ENCODE results near the gene ZFHX3. TPM values are rescaled to one million over a fixed set of nuclear protein-coding genes. Genes with fewer than 3 reads are reported as not detected.

The ZFHX3 gene
- total RNA-seq, 1 donor from 2014 or later = 14.2 TPM

DNA sequence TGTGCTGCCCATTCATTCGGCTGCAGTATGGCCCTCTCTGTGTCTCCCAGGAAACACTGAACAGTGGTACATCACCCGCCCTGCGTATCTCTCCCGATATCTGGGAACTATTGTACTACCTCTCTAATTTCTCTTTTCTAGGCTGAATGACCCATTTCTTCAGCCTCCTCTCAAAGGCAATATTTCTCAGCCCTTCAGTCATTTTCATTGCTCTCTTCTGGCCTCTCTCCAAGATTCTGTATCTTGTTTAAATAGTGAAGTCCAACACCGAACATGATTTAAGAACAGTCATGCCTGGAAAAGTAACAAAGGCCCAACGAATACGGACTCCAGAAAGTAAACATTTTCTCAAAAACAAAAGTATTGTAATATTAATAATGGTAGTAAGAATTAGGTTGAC lies 220.1 kb downstream of the ZFHX3 start:
- no peak for DNase-seq (ENCODE audit: low read depth)

GRCh38 chr16:72825912-72826621 lies 221.9 kb downstream of the ZFHX3 start:
- DNase-seq (ENCODE audit: low read depth) = no peak

DNA sequence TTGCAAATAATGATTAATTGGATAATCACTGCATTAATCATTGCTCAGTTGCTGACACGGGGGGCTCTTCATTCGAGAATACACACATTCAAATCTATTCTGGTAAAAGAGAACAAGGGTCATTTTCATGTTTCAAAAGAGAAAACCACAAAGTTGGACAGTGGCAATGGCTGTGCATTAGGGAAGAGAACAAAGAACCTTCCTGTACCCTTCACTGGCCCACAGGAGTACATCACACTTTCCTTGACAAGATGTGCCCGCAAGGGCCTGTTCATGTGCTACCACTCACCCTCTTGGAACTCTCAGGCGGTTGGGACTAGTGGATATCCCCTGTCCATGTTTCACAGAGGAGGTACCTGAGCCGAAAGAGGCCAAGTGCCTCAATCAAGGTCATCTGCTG lies 223.2 kb downstream of the ZFHX3 start:
- no peak for DNase-seq (ENCODE audit: low read depth)

- DNase-seq (ENCODE audit: low read depth) = no peak
Observed at GRCh38 chr16:72824027-72824426, 223.9 kb downstream of the ZFHX3 start.

DNA sequence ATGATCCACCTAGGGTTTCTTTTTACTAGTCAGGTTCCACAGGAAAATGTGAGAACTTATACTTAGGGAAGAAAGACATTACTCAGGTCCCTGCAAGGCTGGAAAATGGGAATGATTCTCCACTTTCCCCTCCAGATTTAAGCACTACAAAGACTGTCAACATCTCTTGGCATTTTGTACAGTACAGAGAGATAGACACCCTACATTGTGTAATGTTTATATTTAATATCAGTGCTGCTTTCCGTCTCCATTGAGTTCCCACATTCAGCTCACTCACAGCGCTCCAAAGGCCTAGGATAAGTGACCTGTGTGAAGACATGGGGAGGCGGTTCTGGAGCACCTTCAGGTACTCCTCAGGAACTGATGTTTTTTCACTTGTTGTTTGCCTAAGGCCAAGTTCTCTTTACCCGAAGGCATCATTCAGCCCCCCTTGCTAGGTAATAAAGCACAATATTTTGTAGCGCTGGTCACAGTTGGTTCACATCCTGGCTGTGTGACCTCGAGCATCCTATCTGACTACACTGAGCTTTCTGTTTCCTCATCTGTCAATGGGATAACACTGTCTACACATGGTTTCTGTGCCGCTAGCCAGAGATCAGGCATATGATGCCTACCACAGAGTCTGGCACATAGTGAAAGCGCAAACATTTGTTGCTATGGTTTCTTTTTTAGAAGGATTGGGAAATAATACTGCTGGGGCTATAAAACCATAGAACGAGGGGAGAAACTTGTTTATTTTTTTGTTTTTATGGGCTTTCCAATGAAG lies 226.6 kb downstream of the ZFHX3 start:
- DNase-seq (ENCODE audit: low read depth) = no peak

- DNase-seq (ENCODE audit: low read depth) = peak; percentile 93
Observed at GRCh38 chr16:72819345-72819744, 228.6 kb downstream of the ZFHX3 start.

DNA sequence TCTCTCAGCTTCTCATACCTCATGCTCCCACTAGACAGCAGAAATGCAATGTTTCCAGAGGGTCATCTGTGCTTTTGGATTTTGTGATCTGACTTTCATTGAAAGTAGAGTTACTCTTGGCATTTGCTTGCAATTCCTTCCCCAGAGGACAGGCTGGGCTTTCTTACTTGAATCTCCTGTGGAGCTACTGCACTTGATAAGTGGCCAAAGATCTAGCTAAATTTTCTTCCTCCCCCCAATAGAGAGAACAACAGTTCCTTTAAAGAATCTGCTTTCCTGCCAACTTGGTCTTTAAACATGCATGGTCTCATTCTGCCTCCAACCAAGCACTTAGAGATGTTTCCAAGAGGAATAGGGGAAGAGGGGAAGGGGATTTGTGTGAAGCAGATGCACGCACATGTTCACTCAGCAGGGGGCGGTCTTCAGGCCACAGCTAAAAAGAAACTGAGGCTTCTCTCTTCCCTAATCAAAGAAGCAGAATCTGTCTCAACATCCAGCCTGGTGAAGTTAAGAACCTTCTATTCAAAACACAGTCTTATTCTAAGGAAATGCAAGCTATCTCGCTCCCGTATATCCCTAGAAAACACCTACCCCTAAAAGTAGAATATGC lies 229.6 kb downstream of the ZFHX3 start:
- no peak for DNase-seq (ENCODE audit: low read depth)

GRCh38 chr16:72815348-72816318 lies 232.3 kb downstream of the ZFHX3 start:
- no peak for DNase-seq (ENCODE audit: low read depth)

- peak; percentile 71 for DNase-seq (ENCODE audit: low read depth)
Observed at GRCh38 chr16:72814226-72814625, 233.7 kb downstream of the ZFHX3 start.

DNA sequence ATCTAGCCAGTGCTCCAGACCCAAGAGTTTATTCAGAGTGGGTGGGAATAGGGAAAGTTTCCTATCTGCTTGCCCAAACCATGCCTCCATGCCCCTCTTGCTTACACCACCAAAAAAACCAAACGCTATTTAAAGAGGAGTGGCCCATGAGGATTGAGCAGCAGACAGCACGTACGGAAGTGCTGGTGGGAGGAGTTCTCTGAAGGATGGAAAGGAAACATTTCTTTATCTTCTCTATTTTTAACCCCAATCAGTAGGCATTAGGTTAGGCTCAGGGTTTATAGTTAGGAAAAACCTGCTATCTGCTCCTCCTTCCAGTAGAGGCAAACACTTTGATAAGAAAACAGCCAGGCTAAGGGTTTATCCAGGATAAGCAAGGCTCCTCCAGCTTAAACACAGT lies 235.3 kb downstream of the ZFHX3 start:
- DNase-seq (ENCODE audit: low read depth) = no peak

DNA sequence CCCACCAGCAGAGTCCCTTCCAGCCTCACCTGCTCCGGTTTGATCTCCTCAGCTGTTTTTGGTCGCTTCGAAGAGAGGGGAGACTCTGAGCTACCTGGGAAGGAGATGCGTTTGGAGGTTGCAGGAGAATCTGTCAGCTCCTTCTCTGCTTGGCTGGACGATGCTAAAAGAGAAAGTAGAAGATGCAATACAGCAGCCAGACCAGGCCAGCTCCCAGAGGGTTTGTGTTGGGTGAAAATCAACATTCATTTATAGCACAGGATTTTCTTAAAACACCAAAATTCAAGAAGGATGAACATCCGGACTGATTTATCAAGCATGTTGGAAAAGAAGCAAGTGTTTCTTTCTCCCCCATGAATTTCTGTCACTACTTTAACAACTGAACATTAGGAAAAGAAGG lies 236.1 kb downstream of the ZFHX3 start:
- DNase-seq (ENCODE audit: low read depth) = no peak

- peak; percentile 26 for DNase-seq (ENCODE audit: low read depth)
Observed at GRCh38 chr16:72811188-72811720, 236.7 kb downstream of the ZFHX3 start.

DNA sequence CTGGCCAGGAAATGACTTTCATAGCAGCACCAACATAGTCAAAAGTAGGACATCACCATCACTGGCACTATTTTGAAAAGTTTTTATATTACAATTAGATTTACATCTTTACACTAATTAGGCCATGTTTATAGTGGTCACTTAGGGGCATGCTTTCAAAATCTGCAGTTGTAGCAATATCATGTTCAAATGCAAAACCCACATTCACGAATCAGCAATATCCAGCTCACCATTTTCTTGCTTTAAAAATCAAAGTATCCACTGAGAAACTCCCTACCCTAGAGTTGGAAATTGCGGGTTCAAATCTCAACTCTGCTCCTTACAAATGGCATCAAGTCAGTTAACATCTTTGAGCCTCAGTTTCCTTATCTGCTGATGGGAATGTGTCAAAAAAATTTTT lies 237.4 kb downstream of the ZFHX3 start:
- DNase-seq (ENCODE audit: low read depth) = no peak

DNA sequence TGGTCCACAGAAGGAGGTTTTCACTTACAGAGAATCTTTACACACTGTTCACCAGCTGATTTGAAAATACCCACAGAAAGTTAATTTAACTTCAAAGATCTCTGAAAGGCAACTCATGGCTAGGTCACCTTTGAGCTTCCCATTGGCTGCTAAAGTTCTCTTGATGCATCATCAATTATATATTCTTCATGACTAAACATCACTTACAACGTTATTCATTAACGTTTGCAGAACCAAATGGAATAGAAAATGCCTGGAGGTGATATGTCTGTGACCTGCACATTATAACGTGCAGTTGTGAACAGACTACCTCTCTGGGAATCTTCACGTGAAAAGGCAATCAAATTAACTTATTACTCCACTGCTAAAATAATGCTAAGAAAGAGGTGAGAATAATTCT lies 238.5 kb downstream of the ZFHX3 start:
- peak; percentile 90 for DNase-seq (ENCODE audit: low read depth)

GRCh38 chr16:72808754-72809153 lies 239.2 kb downstream of the ZFHX3 start:
- DNase-seq (ENCODE audit: low read depth) = no peak

- DNase-seq (ENCODE audit: low read depth) = no peak
Observed at GRCh38 chr16:72807245-72807644, 240.7 kb downstream of the ZFHX3 start.

DNA sequence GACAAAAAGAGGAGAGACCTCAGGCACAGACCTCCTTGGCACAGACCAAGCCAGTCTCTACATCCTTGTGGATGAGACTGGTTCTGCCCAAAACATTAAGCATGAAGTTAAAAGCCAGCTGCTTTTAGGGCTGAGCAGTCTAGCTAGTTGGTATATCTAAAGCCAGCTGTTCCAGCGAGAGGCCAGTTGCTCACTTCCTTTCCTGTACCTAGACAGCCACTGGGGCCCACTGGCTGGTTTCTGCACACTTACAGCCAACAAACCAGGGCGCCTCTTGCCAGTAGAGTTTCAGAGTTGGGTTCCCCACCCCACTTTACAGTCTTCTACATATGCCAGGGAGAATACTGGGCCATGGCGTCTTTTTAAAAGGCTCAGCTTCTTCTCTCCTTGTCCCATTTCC lies 242.4 kb downstream of the ZFHX3 start:
- DNase-seq (ENCODE audit: low read depth) = no peak

DNA sequence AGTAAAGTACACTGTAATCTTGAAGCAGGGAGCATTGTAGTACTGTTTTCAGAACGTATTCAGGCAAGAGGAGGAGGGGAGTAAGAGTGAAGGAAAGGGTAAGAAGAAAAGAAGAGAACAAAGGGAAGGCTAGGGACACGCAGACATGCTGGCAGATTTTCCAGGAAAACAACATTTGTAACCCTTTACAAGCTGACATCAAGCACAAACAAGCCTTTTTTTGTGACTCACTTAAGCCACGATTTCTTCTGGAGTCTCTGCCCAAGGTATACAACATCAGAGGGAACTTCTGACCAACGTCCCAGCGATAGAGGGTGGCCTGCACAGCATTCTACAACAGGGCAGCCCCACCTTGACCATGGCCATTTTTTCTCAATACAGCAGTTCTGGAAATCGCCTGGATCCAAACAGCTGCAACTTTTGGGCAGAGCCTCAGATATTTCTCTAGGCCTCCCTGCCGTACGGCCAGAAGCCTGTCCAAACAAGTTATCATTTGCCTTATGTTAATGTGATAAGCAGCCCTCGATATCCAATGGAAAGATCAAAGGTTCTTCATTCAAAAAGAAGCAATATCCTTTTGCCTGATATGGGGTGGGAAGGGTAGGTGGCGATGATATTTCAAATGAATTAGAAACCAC lies 247.3 kb downstream of the ZFHX3 start:
- DNase-seq (ENCODE audit: low read depth) = no peak

DNA sequence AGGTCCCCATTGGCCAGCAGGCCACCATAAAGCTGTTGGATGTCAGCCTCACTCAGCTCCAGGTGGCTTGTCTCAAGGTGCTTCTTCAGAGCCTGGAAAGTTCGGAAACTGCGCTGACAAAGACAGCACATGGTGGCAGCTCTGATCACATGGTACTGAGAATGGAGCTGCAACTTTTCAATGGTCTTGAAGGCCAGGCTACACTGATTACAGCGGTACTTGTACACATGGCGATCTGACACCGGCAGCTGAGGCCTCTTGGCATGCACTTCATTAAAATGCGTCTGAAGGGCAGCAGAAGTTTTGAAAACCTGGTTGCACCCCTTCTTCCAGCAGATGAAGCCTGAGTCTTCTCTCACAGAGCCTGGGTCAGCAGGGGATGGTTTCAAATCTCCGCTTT lies 249.7 kb downstream of the ZFHX3 start:
- no peak for DNase-seq (ENCODE audit: low read depth)

DNA sequence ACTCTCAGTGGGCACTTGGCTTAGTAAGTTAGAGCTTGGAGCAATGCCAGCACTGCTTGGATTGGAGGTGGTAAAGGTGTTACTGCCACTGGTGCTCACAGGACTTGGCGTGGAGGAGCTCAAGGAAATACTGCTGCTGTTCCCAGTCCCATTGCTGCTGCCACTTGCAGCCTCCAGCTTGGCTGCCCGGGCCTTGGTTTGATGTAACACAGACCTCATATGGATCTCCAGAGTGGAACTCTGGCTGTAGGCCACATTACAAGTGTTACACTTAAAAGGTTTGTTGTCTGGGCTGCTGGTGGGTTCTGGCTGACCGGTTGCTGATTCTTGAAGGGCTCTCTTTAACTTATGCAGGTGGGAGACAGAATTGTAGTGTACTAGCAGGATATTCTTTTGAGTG lies 250.3 kb downstream of the ZFHX3 start:
- no peak for DNase-seq (ENCODE audit: low read depth)

DNA sequence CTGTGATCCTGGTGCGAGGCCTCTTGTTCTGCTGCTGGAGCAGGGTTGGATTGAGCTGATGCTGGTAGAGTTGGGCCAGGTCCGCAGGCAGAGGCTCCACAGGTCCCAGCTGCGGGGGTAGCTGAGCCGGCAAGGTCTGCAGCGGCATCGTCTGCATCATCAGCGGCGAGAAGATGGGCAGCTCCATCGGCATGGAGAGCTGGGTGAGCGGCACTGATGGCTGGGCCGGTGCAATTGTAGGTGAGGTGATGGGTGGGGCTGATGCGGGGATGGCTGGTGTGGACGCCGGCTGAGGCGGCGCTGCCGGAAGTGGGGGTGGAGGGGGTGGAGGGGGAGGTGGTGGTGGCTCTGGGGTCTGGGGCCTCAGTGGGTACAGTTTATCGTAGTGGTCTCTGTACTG lies 251.7 kb downstream of the ZFHX3 start:
- no peak for DNase-seq (ENCODE audit: low read depth)
